ENCODE measurements around the gene LRIG3.

DNA sequence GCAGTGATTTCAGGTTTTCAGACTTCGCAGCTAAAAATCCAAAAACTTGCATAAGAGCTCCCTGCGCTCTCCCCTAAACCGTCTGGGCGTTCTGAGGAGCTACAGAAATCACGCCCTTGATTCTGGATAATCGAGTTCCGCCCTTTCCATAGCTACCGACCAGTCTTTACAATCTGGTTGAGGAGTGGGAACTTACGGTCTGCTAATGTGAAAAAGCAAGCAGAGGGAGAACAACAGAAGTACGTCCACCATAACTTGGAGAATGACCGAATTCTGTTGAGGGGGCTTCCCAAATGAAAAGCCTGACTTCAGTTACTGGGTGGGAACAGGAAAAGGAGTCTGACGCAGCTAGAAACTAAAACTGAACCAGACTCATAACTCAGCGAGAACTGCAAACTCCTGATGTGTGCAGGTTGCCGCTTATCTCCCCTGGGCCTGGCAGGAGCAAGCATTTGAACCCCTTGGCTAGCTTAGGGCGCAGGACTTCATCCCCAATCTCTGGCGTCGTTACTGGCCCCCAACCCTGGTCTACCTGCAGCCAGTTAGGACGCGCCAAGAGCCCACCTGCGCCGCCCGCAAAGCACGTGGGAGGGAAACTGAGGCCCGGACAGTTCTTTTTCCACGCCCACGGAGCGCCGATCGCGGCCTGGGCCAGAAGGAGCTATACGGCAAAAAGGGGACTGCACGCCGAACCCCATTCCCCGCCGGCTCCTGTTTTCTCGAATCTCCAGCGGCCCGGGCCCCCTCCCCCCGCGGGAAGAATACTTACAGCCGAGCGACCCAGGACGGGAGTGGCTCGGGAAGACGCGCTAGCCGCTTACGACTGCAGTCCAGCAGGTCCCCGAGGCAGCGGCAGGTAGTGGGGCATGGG, 838 bp downstream of the LRIG3 start:
- TF ChIP-seq, protein P1, sequence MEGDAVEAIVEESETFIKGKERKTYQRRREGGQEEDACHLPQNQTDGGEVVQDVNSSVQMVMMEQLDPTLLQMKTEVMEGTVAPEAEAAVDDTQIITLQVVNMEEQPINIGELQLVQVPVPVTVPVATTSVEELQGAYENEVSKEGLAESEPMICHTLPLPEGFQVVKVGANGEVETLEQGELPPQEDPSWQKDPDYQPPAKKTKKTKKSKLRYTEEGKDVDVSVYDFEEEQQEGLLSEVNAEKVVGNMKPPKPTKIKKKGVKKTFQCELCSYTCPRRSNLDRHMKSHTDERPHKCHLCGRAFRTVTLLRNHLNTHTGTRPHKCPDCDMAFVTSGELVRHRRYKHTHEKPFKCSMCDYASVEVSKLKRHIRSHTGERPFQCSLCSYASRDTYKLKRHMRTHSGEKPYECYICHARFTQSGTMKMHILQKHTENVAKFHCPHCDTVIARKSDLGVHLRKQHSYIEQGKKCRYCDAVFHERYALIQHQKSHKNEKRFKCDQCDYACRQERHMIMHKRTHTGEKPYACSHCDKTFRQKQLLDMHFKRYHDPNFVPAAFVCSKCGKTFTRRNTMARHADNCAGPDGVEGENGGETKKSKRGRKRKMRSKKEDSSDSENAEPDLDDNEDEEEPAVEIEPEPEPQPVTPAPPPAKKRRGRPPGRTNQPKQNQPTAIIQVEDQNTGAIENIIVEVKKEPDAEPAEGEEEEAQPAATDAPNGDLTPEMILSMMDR (IDR thresholded peaks at IDR 0.05; ENCODE audit: low read depth, low read length), result no peak
- TF ChIP-seq EZH2phosphoT487 (IDR thresholded peaks at IDR 0.05; ENCODE audit: low read depth), result no peak

Data from OCI-LY3 (cell line).